Thyroid gland (tissue), 4 donors: ENCODE measurements around the gene COX18.

Experiments used
- POLR2A ChIP-seq, 2 donors: fragments of 450-650 bp; IDR thresholded peaks; one replicate each; pipeline ENCODE4 v1.6.1; 2017; ENCODE audit warnings: antibody characterized with exemption in 2 of 2, mild to moderate bottlenecking in 2 of 2, moderate library complexity in 1 of 2
- TF ChIP-seq, protein P1 (sequence below), 6 experiments: fragments of 200-600 bp in 3 of 6; fragments of 450-650 bp in 3 of 6; sonication (generic) in 3 of 6; IDR thresholded peaks; one replicate each; pipeline ENCODE4 v1.5.1; 2016 to 2019; ENCODE audit warnings: antibody characterized with exemption in 6 of 6, mild to moderate bottlenecking in 2 of 6, inconsistent platforms in 1 of 6, moderate library complexity in 1 of 6

GRCh38 chr4:73028621-73029020 is 40.9 kb downstream of the COX18 start:
- TF ChIP-seq, protein P1, sequence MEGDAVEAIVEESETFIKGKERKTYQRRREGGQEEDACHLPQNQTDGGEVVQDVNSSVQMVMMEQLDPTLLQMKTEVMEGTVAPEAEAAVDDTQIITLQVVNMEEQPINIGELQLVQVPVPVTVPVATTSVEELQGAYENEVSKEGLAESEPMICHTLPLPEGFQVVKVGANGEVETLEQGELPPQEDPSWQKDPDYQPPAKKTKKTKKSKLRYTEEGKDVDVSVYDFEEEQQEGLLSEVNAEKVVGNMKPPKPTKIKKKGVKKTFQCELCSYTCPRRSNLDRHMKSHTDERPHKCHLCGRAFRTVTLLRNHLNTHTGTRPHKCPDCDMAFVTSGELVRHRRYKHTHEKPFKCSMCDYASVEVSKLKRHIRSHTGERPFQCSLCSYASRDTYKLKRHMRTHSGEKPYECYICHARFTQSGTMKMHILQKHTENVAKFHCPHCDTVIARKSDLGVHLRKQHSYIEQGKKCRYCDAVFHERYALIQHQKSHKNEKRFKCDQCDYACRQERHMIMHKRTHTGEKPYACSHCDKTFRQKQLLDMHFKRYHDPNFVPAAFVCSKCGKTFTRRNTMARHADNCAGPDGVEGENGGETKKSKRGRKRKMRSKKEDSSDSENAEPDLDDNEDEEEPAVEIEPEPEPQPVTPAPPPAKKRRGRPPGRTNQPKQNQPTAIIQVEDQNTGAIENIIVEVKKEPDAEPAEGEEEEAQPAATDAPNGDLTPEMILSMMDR (IDR thresholded peaks at IDR 0.05) = no peak
- no peak for TF ChIP-seq POLR2A (IDR thresholded peaks at IDR 0.05)
